NCI-H1436 treated with DMSO at 0.1 percent for 48 hours (cell line): Measurements from ENCODE around the gene TGM3.

Source experiments
- DNase-seq: peaks from one replicate; lab custom pipeline; 2025; lab: John Stamatoyannopoulos, UW

Gene TGM3

GRCh38 chr20:2305946-2306345, 10.1 kb downstream of the TGM3 start:
- DNase-seq = peak; percentile 79

DNA sequence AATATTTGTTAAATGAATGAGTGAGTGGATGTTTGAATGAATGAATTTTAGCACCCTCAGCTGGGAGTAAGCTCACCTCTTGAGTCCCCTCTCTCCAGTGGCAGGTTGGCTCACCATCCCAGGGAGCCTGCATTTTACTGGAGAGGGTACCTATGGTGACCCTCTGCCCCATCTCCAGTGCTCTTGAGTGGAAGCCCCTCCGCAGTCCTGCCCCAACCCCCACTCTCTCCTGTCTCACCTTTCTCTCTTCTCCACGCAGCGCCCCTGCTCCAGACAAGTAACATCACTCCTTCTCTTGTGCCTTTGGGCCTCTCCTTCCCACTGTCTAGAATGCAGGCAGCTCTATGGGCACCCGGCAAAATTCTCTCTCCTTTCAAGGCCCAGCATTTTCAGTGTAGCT, 11.3 kb downstream of the TGM3 start:
- no peak for DNase-seq

- DNase-seq = no peak
These were observed 15.5 kb downstream of the TGM3 start for GRCh38 chr20:2311329-2311728.

GRCh38 chr20:2312876-2313275, 17.1 kb downstream of the TGM3 start:
- no peak for DNase-seq

GRCh38 chr20:2313316-2313715, 17.5 kb downstream of the TGM3 start:
- DNase-seq = no peak

DNA sequence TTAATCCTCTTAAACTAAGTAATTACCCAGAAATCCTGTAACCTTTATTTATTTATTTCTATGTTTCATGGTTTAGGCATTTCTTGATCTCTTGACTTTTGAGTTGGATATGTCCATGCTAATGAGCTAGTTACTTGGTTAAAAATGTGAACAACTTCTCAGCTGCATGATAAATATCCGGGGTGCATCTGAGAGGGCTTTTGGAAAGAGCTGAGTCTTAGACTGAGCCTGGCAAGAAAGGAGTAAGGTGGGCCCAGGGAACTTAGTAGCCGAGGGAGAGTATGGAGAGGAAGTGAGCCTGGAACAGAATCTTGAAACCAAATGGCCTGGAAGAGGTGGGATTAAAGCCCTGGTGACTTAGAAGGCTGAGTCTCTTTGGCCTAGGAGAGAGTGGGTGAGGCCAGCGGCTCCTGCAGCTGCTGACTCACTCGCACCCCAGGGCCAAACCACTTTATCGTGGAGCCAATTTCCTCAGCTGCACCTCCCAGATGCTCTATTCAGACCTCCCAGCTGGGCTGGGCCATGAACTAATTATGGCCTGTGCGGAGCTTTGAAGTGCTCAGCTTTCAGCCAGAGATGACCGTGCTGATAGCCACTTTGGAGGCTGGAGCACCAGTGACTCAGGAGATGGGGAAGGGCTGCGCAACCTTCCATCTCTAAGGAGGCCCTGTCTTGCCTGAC, 19.1 kb downstream of the TGM3 start:
- no peak for DNase-seq

- no peak for DNase-seq
These were observed 19.6 kb downstream of the TGM3 start for GRCh38 chr20:2315440-2315778.

DNA sequence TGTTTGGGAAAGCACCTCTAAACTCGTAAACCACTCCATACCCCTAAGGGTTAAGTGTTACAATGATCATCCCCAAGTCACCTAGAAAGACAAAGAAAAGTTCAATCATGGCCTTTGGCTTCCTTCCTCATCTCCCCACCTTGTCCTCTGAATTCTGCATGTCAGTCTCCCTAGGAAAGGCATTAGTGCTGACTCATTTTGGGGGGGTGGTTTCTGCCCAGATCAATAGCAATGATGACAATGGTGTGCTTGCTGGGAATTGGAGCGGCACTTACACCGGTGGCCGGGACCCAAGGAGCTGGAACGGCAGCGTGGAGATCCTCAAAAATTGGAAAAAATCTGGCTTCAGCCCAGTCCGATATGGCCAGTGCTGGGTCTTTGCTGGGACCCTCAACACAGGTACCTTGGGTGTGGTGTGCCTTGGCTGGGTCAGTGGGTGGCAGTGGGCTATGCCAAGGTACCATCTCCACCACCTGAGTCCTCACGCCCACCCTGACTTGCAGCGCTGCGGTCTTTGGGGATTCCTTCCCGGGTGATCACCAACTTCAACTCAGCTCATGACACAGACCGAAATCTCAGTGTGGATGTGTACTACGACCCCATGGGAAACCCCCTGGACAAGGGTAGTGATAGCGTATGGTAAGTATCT, 21.2 kb downstream of the TGM3 start:
- no peak for DNase-seq

DNA sequence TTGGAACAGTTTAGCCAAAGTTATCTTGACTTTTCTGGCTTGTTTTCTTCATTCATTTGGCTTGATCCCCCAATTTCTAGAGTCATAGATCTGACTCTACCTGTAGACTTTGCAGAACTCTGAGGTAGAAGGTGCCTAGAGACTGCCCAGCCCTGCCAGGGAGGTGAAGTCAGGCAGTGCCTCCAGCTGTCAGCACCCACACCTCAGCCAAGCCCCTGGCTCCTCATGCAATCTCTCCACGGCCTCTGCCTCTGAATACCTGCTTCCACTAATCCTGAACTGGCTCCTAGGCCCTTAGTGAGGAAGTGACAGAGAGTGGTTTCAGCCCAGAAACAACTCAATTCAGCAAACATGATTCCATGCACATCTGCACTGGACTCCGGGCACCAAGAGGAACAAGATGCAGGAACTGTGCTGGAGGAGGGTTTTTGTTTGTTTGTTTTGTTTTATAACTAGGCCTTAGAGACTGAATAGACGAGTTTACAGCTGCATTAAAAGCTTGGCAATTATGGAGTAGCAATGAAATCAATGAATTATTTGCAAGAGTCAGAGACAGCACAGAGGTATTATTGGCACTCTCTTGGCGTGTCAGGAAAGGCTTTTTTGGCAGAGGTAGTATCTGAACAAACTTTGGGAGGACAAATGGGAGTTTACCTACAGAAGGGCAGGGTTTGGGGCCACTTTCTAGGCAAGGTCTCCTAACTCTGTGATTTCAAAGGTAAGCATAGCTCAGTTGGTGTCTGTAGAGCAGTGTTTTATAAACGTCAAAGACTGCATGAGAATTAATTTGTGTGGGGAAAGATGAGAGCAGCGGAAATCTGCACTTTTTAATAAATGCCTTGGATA, 25.2 kb downstream of the TGM3 start:
- no peak for DNase-seq

DNA sequence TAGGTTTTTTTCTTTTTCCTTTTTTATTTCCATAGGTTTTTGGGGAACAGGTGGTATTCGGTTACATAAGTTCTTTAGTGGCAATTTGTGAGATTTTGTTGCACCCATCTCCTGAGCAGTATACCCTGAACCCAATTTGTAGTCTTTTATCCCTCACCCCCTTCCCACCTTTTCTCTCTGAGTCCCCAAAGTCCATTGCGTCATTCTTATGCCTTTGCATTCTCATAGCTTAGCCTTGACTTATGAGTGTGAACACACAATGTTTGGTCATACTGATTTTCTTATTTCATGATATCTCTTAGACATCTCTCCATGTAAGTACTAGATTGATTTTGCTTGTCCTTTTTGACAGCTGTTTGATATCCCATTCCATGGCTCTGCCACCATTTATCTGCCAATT, 27.2 kb downstream of the TGM3 start:
- no peak for DNase-seq

DNA sequence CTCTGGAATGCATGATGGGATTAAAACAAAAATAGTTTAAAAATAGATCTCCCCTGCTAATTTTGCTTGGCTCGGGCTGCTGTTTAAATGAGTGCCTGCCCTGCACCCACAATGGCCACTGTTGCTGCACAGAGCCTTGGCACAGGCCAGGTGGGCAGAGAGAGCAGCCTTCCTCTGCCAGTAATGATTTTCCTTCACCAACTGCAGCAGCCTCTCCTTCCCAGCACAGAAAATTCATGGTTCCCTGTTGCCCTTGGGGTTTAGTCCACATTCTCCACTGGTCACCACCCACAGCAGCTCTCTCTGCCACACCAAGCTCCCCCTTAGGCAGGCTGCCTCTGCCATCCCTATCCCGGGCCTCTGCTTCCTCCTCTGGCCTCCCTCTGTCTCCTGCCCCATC, 30.2 kb downstream of the TGM3 start:
- DNase-seq = no peak

DNA sequence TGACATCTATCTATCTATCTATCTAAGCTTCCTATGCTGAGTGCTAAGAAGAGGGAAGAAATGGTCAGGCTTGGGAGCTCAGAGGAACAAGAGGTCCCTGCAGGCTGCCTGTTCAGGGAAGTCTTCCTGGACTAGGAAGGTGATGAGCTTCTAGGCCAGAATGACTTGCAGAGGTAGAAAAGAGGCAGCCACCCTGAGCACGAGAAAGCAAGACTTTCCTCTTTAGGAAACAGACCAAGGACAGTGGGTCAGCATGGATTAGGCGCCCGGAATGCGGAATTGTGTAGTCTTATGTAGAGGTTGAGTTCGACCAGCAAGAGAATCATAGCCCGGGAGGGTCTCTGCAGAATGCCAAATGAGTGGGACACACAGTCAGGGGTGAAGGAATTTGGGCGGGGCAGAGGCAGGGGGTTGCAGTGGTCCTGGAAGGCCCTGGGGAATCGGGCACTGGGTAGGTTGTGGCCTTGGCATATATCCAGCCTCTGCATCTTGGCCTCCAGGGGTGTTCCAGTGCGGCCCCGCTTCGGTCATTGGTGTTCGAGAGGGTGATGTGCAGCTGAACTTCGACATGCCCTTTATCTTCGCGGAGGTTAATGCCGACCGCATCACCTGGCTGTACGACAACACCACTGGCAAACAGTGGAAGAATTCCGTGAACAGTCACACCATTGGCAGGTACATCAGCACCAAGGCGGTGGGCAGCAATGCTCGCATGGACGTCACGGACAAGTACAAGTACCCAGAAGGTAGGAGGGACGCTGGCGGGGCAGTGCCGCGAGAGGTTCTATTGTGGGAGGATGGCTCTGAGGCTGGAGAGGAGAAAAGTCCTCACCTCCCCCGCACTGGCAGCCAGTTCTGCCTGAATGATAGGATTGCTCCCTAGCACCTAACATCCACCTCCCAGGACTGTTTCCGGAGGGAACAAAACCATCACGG, 32.1 kb downstream of the TGM3 start:
- no peak for DNase-seq

- no peak for DNase-seq
These were observed 33.5 kb downstream of the TGM3 start for GRCh38 chr20:2329286-2329685.

- DNase-seq = peak; percentile 24
These were observed 34.4 kb downstream of the TGM3 start for GRCh38 chr20:2330090-2330695.

DNA sequence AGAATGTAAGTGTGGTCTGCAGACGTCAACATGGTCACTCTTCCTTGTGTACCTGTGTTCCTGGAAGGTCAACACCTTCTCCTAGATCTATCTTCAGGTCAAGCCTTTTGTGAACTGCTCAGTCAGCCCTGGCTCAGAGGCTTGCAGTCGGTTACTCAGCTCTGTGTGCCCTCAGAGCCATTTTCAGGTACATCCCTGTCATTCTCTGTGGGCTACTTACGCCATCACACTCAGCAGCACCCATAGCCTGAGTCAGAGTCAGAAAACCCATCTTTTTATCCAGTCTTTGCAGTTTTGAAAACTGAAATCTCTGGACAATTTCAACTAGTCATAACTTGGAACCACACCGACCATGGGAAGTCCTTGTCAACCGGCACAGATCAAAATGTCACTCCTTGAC, 35.3 kb downstream of the TGM3 start:
- no peak for DNase-seq

DNA sequence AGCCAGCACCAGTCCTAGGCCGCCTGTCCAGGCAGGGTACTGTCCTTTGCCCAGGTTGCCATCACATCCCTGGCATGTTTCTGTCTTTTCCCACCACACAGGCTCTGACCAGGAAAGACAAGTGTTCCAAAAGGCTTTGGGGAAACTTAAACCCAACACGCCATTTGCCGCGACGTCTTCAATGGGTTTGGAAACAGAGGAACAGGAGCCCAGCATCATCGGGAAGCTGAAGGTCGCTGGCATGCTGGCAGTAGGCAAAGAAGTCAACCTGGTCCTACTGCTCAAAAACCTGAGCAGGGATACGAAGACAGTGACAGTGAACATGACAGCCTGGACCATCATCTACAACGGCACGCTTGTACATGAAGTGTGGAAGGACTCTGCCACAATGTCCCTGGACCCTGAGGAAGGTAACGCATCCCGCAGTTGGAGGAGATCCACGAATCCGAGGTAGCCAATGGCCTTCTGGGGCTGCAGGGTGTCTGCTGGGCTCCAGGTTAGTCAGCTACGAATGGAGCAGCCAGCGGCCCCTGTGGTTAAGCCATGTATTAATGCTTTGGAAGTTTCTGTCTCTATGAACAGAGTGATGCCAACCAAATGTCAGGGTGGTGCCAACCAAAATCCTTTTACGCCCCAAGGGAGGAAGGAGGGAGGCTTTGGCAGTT, 36.2 kb downstream of the TGM3 start:
- DNase-seq = no peak

DNA sequence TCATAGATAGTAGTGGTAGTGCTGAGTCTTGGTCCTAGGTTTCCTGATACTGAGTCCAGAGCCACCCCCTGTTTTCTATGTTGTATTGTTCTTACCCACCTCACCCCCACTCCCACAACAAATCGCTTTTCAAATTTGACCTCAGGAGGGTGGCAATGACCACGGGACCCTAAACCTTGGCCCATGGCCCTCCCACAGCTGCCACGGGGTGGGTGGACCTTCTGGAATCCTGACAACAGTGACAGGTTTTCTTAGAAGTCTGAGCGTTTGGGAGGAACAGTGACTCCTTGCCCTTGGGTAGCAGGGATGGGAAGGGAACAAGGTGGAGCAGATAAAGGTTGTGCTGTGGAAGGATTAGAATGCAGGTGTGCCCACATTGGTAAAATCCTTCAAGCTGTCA, 36.9 kb downstream of the TGM3 start:
- no peak for DNase-seq

GRCh38 chr20:2333821-2334220, 38.0 kb downstream of the TGM3 start:
- DNase-seq = no peak

GRCh38 chr20:2335096-2335870, 39.5 kb downstream of the TGM3 start:
- no peak for DNase-seq

DNA sequence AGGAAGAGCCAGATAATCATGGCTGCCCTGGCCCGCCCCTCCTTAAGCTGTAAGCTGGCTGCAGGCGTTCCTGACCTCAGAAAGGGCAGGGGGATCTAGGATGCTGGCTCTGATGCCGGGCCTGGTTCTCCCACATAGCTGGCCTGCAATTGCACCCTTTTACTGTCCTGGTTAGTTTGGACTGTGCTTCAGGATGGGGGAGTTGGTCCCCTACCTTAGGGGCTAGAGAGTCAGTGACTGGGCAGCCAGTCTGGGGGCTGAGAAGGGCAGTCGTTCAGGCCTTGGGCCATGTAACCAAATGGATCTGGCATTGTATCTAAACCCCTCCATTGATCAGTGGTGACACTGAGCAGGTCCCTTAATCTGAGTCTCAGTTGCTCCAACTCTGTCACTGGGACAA, 40.7 kb downstream of the TGM3 start:
- no peak for DNase-seq
